ENCODE data around the gene NKTR.
"Not testable (repeated sequence)": the region's sequence is repeated elsewhere in the genome, so short reads cannot be mapped to it uniquely, and the experiment has no call there.

Gene NKTR

GRCh38 chr3:42600111-42600957 is at the start of gene NKTR:
TSS of gene NKTR (plus strand) at chr3:42600686. CDS start at chr3:42601007, 321 bp downstream.
- peak; percentile 85 for DNase-seq (ENCODE audit: low read depth, low spot score)
- no peaks in the 10 kb centered on the region for H3K9me3 ChIP-seq (ENCODE audit: low read depth, low read length)
- peak within 1 kb of the TSS; percentile 94 for H3K27ac ChIP-seq
- TF ChIP-seq EZH2 (IDR thresholded peaks at IDR 0.05) = no peak
- peak; percentile 94 for TF ChIP-seq POLR2AphosphoS5 (IDR thresholded peaks at IDR 0.05; ENCODE audit: borderline replicate concordance, low read depth, low read length)
- peak within 1 kb of the TSS; percentile 97 for H3K9ac ChIP-seq (ENCODE audit: insufficient read length)
- peaks cover 18% of the 10 kb centered on the region for H3K36me3 ChIP-seq (ENCODE audit: insufficient read depth, low read length)
- H3K4me3 ChIP-seq = peak within 1 kb of the TSS; percentile 90

GRCh38 chr3:42552830-42553229 is 47.7 kb upstream of the NKTR start:
- Histone ChIP-seq H3K9me3 (ENCODE audit: low read depth, low read length) (no peaks in the 10 kb centered on the region), H3K4me3 (no peak overlapping the region), H3K9ac (ENCODE audit: insufficient read length) (no peak overlapping the region), H3K27ac (no peak overlapping the region), H3K36me3 (ENCODE audit: insufficient read depth, low read length) (peaks cover 18% of the 10 kb centered on the region; the same call in 1 of the 2 replicates)
- TF ChIP-seq EZH2 (IDR thresholded peaks at IDR 0.05) = no peak
- no peak for TF ChIP-seq POLR2AphosphoS5 (IDR thresholded peaks at IDR 0.05; ENCODE audit: borderline replicate concordance, low read depth, low read length)
- no peak for TF ChIP-seq FOXP2 (optimal IDR thresholded peaks at IDR 0.05; ENCODE audit: control extremely low read depth, extremely low read length, insufficient read depth)
- no peak for DNase-seq (ENCODE audit: low read depth, low spot score)

- Histone ChIP-seq H3K36me3 (ENCODE audit: insufficient read depth, low read length) (peaks cover 18% of the 10 kb centered on the region; the same call in 1 of the 2 replicates), H3K4me3 (no peak overlapping the region), H3K9me3 (ENCODE audit: low read depth, low read length) (no peaks in the 10 kb centered on the region), H3K27ac (no peak overlapping the region), H3K9ac (ENCODE audit: insufficient read length) (no peak overlapping the region)
- DNase-seq (ENCODE audit: low read depth, low spot score) = no peak
- TF ChIP-seq FOXP2 (optimal IDR thresholded peaks at IDR 0.05; ENCODE audit: control extremely low read depth, extremely low read length, insufficient read depth) (no peak), POLR2AphosphoS5 (IDR thresholded peaks at IDR 0.05; ENCODE audit: borderline replicate concordance, low read depth, low read length) (no peak), EZH2 (IDR thresholded peaks at IDR 0.05) (no peak)
Measured at GRCh38 chr3:42556089-42556632, 44.3 kb upstream of the NKTR start.

GRCh38 chr3:42556817-42557216 is 43.7 kb upstream of the NKTR start:
- H3K27ac ChIP-seq; H3K4me3 ChIP-seq; H3K9ac ChIP-seq (ENCODE audit: insufficient read length); DNase-seq (ENCODE audit: low read depth, low spot score); H3K9me3 ChIP-seq (ENCODE audit: low read depth, low read length): not testable (repeated sequence)
- peaks cover 18% of the 10 kb centered on the region; the same call in 1 of the 2 replicates for H3K36me3 ChIP-seq (ENCODE audit: insufficient read depth, low read length)

GRCh38 chr3:42557854-42558253 is 42.6 kb upstream of the NKTR start:
- peaks cover 15% of the 10 kb centered on the region; the same call in 1 of the 2 replicates for H3K36me3 ChIP-seq (ENCODE audit: insufficient read depth, low read length)
- H3K9ac ChIP-seq (ENCODE audit: insufficient read length) = no peak overlapping the region
- DNase-seq (ENCODE audit: low read depth, low spot score) = no peak
- TF ChIP-seq POLR2AphosphoS5 (IDR thresholded peaks at IDR 0.05; ENCODE audit: borderline replicate concordance, low read depth, low read length) (no peak), FOXP2 (optimal IDR thresholded peaks at IDR 0.05; ENCODE audit: control extremely low read depth, extremely low read length, insufficient read depth) (no peak), EZH2 (IDR thresholded peaks at IDR 0.05) (no peak)
- H3K9me3 ChIP-seq (ENCODE audit: low read depth, low read length) = no peaks in the 10 kb centered on the region
- no peak overlapping the region for H3K27ac ChIP-seq
- no peak overlapping the region for H3K4me3 ChIP-seq

- Histone ChIP-seq H3K9me3 (ENCODE audit: low read depth, low read length) (no peaks in the 10 kb centered on the region), H3K27ac (no peak overlapping the region), H3K9ac (ENCODE audit: insufficient read length) (no peak overlapping the region), H3K36me3 (ENCODE audit: insufficient read depth, low read length) (peaks cover 4% of the 10 kb centered on the region; the same call in 1 of the 2 replicates), H3K4me3 (no peak overlapping the region)
- no peak for TF ChIP-seq EZH2 (IDR thresholded peaks at IDR 0.05)
- no peak for TF ChIP-seq POLR2AphosphoS5 (IDR thresholded peaks at IDR 0.05; ENCODE audit: borderline replicate concordance, low read depth, low read length)
- TF ChIP-seq FOXP2 (optimal IDR thresholded peaks at IDR 0.05; ENCODE audit: control extremely low read depth, extremely low read length, insufficient read depth) = no peak
- no peak for DNase-seq (ENCODE audit: low read depth, low spot score)
Measured at GRCh38 chr3:42562047-42562907, 38.2 kb upstream of the NKTR start.

GRCh38 chr3:42569593-42570142 is 30.8 kb upstream of the NKTR start:
- Histone ChIP-seq H3K36me3 (ENCODE audit: insufficient read depth, low read length) (peaks cover 16% of the 10 kb centered on the region; the same call in 1 of the 2 replicates), H3K27ac (no peak overlapping the region), H3K4me3 (no peak overlapping the region), H3K9ac (ENCODE audit: insufficient read length) (no peak overlapping the region), H3K9me3 (ENCODE audit: low read depth, low read length) (no peaks in the 10 kb centered on the region)
- TF ChIP-seq POLR2AphosphoS5 (IDR thresholded peaks at IDR 0.05; ENCODE audit: borderline replicate concordance, low read depth, low read length) (no peak), EZH2 (IDR thresholded peaks at IDR 0.05) (no peak), FOXP2 (optimal IDR thresholded peaks at IDR 0.05; ENCODE audit: control extremely low read depth, extremely low read length, insufficient read depth) (no peak)
- no peak for DNase-seq (ENCODE audit: low read depth, low spot score)

GRCh38 chr3:42572278-42572677 is 28.2 kb upstream of the NKTR start:
- Histone ChIP-seq H3K9me3 (ENCODE audit: low read depth, low read length) (no peaks in the 10 kb centered on the region), H3K36me3 (ENCODE audit: insufficient read depth, low read length) (peaks cover 23% of the 10 kb centered on the region), H3K27ac (no peak overlapping the region), H3K9ac (ENCODE audit: insufficient read length) (no peak overlapping the region), H3K4me3 (no peak overlapping the region)
- DNase-seq (ENCODE audit: low read depth, low spot score) = no peak
- TF ChIP-seq FOXP2 (optimal IDR thresholded peaks at IDR 0.05; ENCODE audit: control extremely low read depth, extremely low read length, insufficient read depth) = no peak
- TF ChIP-seq EZH2 (IDR thresholded peaks at IDR 0.05) = no peak
- TF ChIP-seq POLR2AphosphoS5 (IDR thresholded peaks at IDR 0.05; ENCODE audit: borderline replicate concordance, low read depth, low read length) = no peak
